ENCODE data around the gene CYTH1.

The CYTH1 gene

DNA sequence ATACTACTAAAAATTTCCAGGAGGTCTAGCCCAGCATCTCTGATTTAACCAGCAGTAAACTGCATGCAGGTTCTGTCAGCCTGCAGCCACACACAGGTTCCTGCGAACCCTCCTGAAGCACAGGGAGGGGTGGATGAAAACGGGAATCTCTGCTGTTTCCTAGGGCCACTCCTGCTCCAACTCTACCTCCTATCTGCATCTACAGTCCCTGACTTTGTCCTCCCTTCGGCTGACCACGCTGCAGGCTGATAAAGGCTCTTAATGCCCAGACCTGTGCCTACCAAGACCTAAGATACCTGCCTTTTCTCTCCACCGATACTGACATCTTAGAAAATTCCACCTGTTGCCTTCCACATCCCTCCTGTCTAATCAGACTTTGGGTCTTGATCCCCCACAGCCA lies 50.2 kb downstream of the CYTH1 start:
- DNase-seq = no peak

DNA sequence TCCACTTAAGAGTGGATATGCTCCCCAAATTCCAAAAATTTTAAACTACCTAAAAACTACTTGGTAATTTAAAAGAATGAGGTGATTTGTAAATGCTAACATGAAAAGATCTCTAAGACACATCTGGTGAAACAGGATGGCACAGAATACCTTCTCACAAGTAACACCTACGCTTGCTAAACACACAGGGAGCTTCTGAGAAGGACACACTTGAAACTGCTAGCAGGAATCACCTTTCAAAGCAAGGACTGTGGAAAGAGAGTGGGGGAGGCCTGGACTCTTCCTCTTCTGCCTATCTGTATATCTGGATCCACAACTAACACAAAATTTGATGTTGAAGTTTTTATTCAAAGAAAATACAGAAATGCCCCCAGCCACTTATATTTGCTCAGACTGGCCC lies 52.4 kb downstream of the CYTH1 start:
- no peak for DNase-seq

DNA sequence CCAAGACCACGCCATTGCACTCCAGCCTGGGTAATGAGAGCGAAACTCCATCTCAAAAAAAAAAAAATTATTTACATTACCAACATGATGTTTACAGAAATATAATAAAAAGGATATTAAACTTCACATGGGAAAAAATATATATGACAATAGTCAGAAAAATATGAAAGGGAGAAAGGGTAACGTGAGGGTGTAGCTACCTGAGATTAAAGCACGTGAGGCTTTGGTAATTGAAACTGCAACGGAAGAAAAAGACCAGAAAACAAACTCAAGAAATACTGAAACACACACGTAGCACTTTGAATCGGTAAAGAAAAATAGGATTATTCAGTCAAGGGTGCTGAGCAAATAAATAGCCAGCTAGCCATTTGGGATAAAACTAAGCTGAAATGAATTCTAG lies 53.6 kb downstream of the CYTH1 start:
- no peak for DNase-seq

DNA sequence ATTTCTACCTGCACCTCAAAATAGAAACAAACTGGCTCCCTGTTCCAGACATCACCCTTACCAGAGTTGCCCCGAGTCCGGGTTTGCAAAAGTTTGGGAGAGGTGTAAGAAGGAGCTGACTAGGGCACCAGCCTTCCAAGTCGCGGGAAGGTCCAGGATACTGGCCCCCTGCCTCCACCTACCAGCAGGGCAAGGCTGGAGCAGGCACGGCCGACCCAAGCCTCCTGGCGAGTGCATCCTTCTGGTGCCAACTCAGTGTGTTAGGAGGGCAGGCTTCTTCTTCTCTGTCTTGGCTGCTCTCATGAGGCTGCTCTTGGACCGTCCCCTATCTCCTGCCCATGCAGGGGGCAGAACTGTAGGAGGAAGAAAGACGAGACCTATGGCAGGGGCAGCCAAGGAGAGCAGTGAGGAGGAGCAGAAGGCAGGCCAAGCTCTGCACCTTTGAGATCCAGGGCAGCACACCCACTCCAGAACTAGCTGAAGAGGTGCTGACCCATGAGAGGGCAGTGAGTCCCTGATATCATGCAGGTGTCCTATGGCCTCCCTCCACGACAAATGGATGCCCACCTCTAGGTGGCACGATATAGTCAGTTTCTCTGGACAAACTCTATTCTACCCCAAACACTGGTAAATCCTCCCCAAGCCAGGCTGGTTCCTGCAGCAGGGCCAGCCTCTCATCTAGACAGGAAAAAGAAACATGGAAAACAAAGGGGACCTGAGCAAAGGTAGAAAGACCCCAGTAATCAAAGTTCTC lies 54.4 kb downstream of the CYTH1 start:
- DNase-seq = no peak

DNA sequence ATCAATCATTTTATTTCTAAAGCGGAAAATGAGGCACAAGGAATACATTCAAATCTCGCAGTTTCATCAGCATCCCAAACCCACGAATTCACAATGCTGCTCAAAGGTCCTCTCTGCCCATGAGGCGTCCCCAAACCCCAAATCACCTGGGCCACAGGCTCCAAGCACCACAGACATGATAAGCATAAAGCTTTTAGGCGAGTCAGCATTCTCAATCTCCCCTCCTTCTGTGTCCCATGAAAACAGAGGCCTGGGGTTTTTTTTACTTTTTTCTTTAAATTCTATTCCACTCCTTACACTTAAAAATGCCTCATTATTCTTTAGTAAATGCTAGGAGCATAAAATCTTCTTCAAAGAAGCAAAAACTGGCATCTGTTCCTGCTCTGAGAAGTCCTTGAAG lies 55.0 kb downstream of the CYTH1 start:
- no peak for DNase-seq

DNA sequence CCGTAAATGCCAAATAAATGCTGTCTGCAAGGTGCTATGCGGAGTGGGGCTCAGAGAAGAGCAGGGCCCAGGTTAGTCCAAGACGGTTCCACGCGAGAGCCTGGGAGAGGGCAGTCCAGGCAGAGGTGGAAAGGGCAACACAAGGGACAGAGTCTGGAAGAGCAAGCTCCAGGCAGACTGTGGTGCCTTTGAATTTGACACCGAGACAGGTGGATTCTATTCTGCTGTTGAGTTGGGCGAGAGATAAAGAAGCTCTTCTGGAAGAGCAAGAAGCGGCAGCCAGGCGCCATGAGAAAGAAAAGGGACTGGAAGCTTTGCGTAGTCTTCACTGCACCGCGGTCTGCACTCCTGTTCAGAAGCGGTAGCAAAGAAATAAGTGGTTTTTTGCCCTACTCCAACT lies 55.6 kb downstream of the CYTH1 start:
- no peak for DNase-seq

DNA sequence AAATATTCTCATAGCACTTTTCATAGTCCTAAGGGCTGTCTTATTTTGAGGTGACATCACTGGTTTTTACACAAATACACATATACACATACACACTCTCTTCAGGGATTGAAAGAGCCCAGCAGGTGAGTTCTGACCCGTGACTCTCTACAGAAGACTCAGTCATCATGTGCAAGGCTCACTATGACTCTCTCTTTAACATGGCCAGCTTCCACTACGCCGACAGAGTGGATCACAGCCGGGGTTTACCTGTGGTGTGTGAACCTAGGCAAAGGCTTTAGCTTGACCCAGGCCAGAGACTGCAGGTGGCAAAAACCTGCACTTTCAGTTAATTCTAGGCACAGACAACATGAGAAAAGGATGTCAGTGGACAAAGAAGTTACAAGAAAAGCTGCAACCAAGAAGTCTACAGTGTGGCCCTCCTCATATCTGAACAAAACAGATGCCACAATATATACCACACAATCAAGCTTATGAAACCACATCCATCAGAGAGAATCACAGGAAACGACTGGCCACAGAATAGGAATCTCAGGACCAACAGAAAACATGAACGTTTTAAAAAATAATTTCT lies 56.5 kb downstream of the CYTH1 start:
- DNase-seq = no peak

DNA sequence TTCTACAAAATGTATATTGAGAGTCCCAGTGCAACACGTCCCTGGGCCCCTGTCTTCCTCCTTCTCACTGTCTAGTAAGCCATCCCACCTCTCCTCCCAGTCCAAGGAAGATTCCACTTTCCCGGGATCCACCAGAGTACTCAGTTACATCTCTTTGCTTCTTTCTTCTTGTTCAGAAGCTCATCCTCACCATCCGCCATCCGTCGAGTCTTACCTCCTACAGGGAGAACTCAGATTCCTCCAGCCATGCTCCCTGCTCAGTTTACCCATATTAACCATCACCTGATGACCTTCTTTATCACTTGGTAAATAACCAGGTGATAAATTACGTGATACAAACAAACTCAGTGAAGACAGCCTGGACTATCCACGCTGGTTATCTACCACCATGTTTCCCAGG lies 57.1 kb downstream of the CYTH1 start:
- DNase-seq = no peak

DNA sequence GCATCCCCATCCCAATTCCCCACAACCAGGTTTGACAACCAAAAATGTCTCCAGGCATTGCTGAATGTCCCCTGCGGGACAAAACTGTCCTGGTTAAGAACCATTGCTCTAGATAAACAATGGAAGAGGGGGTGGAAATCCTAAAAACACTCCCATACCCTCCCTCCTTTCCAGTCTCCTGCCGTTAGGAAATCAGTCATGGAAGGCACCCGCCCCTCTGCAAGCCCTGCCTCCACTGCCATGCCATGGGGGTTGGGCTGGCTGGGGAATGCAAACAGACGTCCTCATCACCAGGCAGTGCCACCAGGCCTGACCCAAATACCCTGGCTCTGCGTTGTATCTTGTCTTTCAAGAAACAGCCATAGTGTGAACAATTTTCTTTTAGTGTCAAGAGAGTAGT lies 57.5 kb downstream of the CYTH1 start:
- DNase-seq = peak; percentile 49

DNA sequence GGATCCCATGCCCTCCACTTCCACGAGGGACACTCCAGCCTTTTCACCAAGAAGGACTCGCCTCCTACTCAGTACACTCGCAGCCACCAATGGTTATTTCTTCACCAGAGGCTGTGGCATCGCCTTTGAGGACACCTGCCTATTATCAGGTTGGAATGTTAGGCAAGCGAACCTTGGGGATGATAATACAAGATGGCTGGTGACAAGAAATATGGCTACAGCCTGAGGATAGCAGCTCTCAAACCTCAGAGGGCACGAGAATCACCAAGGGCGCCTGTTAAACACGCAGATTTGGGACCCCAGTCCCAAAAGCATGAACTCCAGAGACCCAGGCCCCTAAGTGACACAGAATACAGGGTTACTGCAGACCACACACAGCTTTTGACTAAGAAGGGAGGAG lies 58.1 kb downstream of the CYTH1 start:
- no peak for DNase-seq

DNA sequence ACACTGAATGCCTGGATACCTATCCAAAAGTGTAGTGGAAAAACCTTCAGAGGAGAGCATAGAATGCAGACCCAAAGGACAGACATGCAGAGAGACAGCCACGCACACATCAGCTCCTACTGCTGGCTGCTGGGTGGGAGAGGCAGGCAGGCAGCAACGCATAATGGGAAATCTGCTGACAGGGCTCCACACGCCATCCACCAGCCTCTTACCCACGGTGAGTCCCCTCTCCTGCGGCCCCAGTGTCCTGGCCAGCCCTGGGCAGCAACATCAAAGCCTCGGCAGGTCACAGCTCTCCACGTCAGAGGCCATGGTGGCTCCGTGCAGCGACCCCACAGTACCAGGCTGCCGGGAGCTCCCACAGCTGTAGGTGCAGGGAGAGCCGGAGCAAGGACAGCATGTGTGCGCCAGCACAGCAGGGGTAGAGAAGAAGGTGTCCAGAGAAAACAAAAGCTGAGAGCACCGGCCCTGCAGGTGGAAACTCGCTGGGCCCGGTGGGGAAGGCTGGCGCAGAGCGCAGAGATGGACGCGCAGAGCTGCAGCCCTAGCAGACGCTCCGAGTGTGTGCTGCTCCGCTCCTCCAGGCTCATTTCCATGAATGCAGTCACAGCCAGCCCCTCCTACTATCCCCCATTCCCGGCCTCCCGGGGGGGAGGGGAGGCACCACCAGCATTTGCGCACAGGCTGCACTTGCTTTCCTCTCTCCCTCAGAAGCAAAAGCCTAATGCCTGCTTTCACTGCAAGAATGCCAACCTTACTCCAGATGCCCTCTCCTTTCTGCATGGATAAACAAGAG lies 58.9 kb downstream of the CYTH1 start:
- peak; percentile 95 for DNase-seq

DNA sequence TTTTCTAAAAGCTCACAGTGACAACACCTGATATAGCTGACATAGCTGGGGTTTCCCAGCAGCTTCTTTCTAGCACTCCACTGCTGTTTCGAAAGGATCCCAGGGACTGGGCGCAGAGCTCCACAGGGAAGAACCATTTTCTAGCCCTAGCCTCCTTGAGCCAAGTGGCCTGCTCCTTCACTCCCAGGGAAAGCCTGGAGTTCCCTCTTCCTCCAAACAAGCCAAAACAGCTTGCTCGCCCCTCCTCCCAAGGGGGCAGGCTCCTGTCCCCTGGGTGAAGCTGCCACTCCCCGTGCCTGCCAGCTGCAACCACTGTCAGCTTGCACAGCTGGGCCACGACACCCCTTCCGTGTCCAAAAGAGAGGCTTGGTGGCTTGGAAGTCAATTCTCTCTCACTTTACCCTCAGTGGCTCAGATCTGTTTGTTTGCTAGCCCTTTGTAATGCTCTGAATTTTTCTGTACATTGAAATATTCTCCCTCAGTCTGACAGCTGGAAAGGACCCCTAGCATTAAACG lies 59.8 kb downstream of the CYTH1 start:
- DNase-seq = no peak

DNA sequence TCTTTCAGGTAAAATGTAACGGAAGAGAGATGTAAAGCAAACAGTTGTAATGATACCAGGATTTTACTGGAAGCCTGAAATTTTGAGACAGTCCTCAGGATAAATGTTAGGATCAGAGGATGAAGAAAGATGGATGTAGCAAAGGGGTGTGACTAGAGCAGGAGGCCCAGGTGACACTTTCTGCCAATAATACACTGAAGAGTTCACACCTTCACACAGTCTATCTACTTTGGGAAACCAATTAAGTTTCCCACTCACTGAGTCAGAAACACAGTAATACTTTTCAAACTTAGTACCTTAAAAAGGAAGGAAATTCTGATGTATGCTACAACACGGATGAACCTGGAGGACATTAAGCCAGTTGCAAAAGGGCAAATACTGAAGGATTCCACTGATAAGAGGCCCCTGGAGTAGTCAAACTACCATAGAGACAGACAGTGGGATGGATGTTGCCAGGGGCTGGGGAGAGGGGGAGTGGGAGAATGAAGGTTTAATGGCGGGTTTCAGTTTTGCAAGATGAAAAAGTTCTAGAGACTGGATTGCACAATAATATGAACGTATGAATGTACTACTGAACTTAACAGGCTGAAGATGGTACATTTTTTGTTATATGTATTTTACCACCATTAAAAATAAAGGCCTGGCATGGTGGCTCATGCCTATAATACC lies 62.3 kb downstream of the CYTH1 start:
- DNase-seq = no peak

DNA sequence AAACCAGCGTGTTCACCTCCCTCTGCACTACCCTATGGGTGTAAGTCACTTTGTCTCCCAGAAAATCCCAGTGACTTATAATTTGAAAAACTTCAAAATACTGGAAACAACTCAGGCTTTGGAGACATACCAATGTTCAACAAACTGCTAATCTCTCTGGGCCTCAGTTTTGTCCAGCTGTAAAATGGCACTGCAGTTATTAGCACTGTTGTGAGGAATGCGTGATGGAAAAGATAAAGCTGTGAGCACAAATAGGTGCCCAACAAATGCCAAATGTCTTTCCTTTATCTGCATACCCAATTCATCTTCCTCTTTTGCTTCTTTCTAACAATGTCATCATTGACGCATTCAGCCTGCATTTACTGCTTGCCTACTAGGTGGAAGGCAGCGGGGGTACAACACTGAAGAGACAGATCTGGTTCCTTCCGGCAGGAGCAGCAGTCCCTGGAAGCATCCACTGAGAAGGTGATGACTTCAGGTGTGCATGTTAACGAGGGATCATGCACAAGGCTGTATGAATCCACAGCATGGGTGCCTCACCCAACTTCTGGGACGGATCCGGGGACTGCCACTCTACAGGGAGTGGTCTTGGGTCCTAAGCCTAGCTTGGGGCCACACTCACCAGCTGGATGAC lies 63.4 kb downstream of the CYTH1 start:
- DNase-seq = no peak

DNA sequence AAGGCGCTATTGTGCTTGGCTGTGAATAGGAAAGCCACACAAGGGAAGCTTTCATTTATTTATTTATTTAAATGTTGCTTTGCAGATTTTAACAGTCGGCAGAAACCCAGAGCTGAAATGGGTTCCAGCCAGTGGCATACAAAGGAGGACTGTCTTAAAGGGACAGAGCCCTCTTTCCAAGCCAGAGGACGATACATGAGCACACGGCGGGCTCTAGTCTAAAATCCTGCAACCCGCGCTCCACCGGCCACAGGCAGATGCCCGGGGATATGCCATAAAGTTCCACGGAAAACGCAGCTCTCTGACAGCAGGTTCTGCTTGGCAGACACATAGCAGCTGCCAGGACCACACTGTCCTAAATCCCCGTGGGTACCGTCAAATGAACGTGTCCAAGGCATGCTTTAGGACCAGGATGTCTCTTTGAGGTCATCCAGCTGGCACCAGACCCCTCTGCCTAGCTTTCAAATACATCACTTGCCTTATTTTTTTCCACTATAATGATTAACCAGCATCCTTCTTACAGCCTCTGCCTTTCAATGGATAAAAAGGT lies 64.6 kb downstream of the CYTH1 start:
- peak; percentile 78 for DNase-seq

DNA sequence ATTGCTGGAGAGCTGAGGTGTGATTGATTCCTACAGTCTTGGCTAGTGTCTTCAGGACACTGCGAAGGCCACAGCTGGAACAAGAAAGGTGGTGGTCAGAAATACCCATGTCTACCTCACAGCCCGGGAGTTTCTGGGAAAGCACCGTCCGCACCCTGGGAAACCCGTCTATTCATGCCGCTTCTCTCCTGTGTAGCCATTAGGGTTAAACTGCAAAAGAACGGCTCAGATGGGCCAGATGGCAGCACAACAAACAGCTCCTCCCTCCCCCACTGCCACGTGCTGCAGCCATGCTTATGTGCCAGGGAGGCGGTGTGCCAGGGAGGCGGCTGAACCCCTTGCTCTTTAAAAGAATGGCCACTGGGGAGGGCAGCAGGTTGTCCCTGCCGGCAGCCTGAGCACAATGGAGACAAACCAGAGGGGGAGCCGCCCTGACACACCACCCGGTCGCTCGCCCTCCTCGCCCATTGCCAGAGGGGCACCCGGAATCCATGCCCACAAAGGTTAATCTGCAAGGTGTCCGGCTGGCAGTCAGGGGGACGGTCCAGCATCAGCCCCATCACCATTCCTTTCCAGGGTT lies 65.2 kb downstream of the CYTH1 start:
- DNase-seq = peak; percentile 82

DNA sequence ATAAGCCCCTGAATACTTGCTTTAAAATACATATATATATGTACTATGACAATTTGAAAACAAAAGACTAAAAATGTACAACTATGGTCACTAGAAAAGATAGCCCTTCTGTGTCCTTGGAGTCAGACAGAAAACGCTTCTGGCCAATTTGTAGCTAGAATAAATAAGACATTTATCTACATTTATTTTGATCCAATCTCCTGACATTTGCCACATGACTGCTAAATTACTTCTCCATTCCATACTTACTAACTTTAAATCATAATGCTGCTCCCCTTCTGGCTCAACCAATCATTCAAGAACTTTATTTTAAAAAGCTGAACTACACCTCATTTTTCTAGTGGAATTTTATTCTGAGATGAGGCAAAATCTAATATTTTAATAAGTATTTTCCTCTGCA lies 65.8 kb downstream of the CYTH1 start:
- DNase-seq = no peak

DNA sequence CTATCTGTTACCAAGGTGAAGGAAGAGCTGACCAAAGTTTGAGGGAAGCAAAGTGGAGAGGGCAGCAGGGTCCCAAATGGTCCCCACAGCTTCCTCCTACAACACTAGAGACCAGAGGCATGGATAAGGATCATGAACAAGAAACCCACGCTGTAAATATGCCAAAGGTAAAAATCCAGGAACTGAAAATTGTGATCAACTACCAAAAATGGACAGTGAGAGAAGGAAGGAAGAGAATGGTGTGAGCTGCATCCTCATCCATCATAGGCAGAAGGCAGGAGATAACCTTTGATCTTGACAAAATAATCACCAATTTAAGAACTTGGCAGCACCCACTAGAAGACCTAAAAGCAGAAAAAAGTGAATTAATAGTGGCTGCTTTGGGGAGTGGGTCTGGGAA lies 66.2 kb downstream of the CYTH1 start:
- no peak for DNase-seq

DNA sequence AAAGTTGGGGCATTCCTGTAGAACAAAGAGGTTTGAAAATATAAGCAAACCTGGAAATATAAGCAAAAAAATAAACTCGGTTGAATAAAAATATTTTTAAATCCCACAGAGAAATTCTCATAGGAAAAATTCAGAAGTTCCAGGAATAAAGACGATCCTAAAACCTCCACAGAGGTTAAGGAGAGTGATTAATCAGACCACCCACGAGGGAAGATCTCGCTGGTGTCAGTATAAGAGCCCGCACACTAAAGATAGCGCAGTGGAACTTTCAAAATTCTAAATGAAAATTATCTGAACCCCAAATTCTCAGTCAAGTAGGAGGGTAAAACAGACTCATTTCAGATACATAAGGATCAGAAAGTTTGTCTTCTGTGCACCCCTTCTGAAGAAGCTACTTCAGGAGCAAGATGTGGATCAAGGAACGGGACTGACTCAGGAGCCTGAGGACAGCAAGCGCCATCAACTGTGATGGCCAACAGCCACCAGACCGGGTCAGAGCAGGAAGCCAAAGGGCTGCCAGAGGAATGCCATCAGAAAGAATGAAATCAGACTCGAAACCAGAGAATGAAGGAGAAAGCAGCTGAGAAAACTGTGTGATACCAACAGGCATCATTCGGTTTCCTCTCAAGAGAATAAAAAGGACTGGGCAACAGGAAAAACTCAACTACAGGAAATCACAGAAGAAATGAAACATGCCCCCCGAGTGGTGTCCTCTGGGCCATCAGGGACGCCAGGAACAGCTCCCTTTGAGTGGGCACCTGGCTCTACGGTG lies 66.9 kb downstream of the CYTH1 start:
- DNase-seq = no peak

DNA sequence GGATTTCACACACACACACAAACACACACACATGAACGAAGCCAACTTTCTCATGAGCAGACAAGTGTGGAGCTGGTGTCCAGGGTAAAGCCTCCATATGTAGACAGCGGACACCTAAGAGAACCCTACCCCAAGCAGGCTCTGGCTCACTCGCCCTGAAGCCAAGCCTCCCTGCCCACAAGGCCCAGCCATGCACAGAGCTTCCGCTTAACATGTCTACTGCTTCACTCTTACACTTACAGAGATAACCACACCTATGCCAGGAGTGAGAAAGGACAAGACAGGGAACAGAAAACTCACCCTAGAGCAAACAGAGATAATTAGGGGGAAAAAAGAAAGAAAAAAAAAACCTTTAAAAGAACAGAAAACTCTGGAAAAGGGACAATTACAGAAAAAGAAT lies 67.5 kb downstream of the CYTH1 start:
- no peak for DNase-seq

DNA sequence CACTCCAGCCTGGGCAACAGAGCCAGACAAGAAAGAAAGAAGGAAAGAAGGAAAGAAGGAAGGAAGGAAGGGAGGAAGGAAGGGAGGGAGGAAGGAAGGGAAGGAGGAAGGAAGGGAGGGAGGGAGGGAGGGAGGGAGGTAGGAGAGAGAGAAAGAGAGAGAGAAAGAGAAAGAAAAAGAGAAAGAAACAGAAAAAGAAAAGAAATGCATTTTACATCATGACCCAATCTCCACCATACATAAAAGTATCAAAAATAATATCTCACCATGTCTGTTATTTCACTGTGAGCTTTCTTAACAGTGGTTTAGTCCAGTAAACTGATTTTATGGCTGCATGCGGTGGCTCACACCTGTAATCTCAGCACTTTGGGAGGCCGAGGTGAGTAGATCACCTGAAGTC lies 70.0 kb downstream of the CYTH1 start:
- DNase-seq = no peak
